Liver (tissue), 9 donors: Measurements from ENCODE around the gene LIPG. TPM values are rescaled to one million over a fixed set of nuclear protein-coding genes. Genes with fewer than 3 reads are reported as not detected.

ENCODE experiments used
- DNase-seq: peaks from one replicate; pipeline ENCODE4 v3.0.0-alpha.2; 2017; ENCODE audit warnings: low spot score
- H3K27ac ChIP-seq, 2 donors: one replicate each; pipeline ENCODE4 v1.7.0; 2013; ENCODE audit warnings: inconsistent platforms in 2 of 2, low read length in 2 of 2, control low read depth in 1 of 2, low read depth in 1 of 2, mild to moderate bottlenecking in 1 of 2
- H3K27me3 ChIP-seq, 4 donors: one replicate each; pipeline versions ENCODE4 v1.6.1 to v1.7.0; 2013; ENCODE audit warnings: low read length in 3 of 4, inconsistent platforms in 1 of 4, mild to moderate bottlenecking in 1 of 4, moderate library complexity in 1 of 4; ENCODE audit not compliant: control insufficient read depth in 4 of 4, insufficient read depth in 4 of 4
- H3K36me3 ChIP-seq, 4 donors: one replicate each; pipeline versions ENCODE4 v1.6.1 to v1.7.0; 2013; ENCODE audit warnings: low read length in 3 of 4, mild to moderate bottlenecking in 3 of 4, low read depth in 1 of 4, moderate library complexity in 1 of 4; ENCODE audit not compliant: control insufficient read depth in 4 of 4, insufficient read depth in 3 of 4
- H3K4me1 ChIP-seq, 4 donors: one replicate each; pipeline versions ENCODE4 v1.6.1 to v1.7.0; 2013; ENCODE audit warnings: low read length in 3 of 4, mild to moderate bottlenecking in 3 of 4, moderate library complexity in 1 of 4; ENCODE audit not compliant: control insufficient read depth in 4 of 4, insufficient read depth in 4 of 4
- H3K4me3 ChIP-seq, 3 donors: one replicate each; pipeline versions ENCODE4 v1.6.1 to v1.7.0; 2013; ENCODE audit warnings: low read length in 3 of 3, control low read depth in 1 of 3, low read depth in 1 of 3, mild to moderate bottlenecking in 1 of 3
- H3K9ac ChIP-seq, 2 donors: one replicate each; pipeline ENCODE4 v1.7.0; 2013; ENCODE audit warnings: low read length in 2 of 2, mild to moderate bottlenecking in 2 of 2, moderate library complexity in 2 of 2, control low read depth in 1 of 2, low read depth in 1 of 2
- H3K9me3 ChIP-seq, 4 donors: one replicate each; pipeline versions ENCODE4 v1.6.1 to v1.7.0; 2013; ENCODE audit warnings: low read length in 3 of 4; ENCODE audit not compliant: control insufficient read depth in 4 of 4
- EGR1 ChIP-seq, 2 donors: IDR thresholded peaks; 2 replicates each; pipeline ENCODE4 v1.6.1; 2016 to 2018; ENCODE audit warnings: antibody characterized with exemption in 2 of 2, low read depth in 2 of 2
- FOXA1 ChIP-seq: IDR thresholded peaks from 2 replicates; pipeline ENCODE4 v1.6.1; 2016; ENCODE audit warnings: antibody characterized with exemption
- FOXA2 ChIP-seq: IDR thresholded peaks from 2 replicates; pipeline ENCODE4 v1.6.1; 2016; ENCODE audit warnings: antibody characterized with exemption
- GABPA ChIP-seq, 2 donors: IDR thresholded peaks in 1 of 2; conservative IDR thresholded peaks in 1 of 2; 2 replicates each; pipeline ENCODE4 v1.6.1; 2016; ENCODE audit warnings: antibody characterized with exemption in 2 of 2, mild to moderate bottlenecking in 1 of 2, moderate library complexity in 1 of 2
- HNF4A ChIP-seq, 2 donors: conservative IDR thresholded peaks; 2 replicates each; pipeline ENCODE4 v1.6.1; 2016; ENCODE audit warnings: antibody characterized with exemption in 2 of 2, mild to moderate bottlenecking in 2 of 2
- HNF4G ChIP-seq: IDR thresholded peaks from 2 replicates; pipeline ENCODE4 v1.6.1; 2016; ENCODE audit warnings: antibody characterized with exemption
- JUND ChIP-seq, 2 donors: IDR thresholded peaks; 2 replicates each; pipeline ENCODE4 v1.6.1; 2016; ENCODE audit warnings: antibody characterized with exemption in 2 of 2
- MAX ChIP-seq: IDR thresholded peaks from 2 replicates; pipeline ENCODE4 v1.6.1; 2016; ENCODE audit warnings: antibody characterized with exemption
- NR2F2 ChIP-seq: IDR thresholded peaks from 2 replicates; pipeline ENCODE4 v1.6.1; 2016; ENCODE audit warnings: antibody characterized with exemption
- RAD21 ChIP-seq, 2 donors: IDR thresholded peaks; 2 replicates each; pipeline ENCODE4 v1.6.1; 2016; ENCODE audit warnings: antibody characterized with exemption in 2 of 2, mild to moderate bottlenecking in 2 of 2
- REST ChIP-seq: IDR thresholded peaks from 2 replicates; pipeline ENCODE4 v1.6.1; 2016; ENCODE audit warnings: antibody characterized with exemption, mild to moderate bottlenecking
- RXRA ChIP-seq, 2 donors: IDR thresholded peaks; 2 replicates each; pipeline ENCODE4 v1.6.1; 2017 to 2018; ENCODE audit warnings: antibody characterized with exemption in 2 of 2, mild to moderate bottlenecking in 1 of 2
- SP1 ChIP-seq: IDR thresholded peaks from 2 replicates; pipeline ENCODE4 v1.6.1; 2018; ENCODE audit warnings: antibody characterized with exemption, mild to moderate bottlenecking
- TAF1 ChIP-seq: conservative IDR thresholded peaks from 2 replicates; pipeline ENCODE4 v1.6.1; 2016; ENCODE audit warnings: antibody characterized with exemption, mild to moderate bottlenecking
- YY1 ChIP-seq: IDR thresholded peaks from 2 replicates; pipeline ENCODE4 v1.6.1; 2016; ENCODE audit warnings: antibody characterized with exemption, mild to moderate bottlenecking
- ZBTB33 ChIP-seq: IDR thresholded peaks from 2 replicates; pipeline ENCODE4 v1.6.1; 2016; ENCODE audit warnings: antibody characterized with exemption
- WGBS: extraction: QIAGEN DNeasy Blood & Tissue Kit; methylation state at CpG from one replicate; pipeline ENCODE4 v1.1.7; 2013; 5-methylcytosine and 5-hydroxymethylcytosine counted together
- polyA plus RNA-seq, 2 donors: library from polyadenylated mRNA; stranded (reverse) in 1 of 2; unstranded in 1 of 2; fragments of 200-250 nt in 1 of 2; fragments of >200 nt in 1 of 2; fragmentation: Nextera tagmentation in 1 of 2; extraction: Ambion mirVana in 1 of 2; gene quantifications; one replicate each; pipeline versions ENCODE4 v1.2.1 to v1.2.3, GENCODE V29; 2013 to 2015
- total RNA-seq, 2 donors: library from RNA; depleted of rRNA; stranded (reverse); fragments of >200 nt; gene quantifications; one replicate each; pipeline ENCODE4 v1.2.3, GENCODE V29; 2014
- TF ChIP-seq, protein P1 (sequence below): fragments of 150-350 bp; IDR thresholded peaks from 2 replicates; pipeline ENCODE4 v1.5.1; 2017; ENCODE audit warnings: improper control_type of control experiment, low read depth, low read length; ENCODE audit not compliant: missing input control
- TF ChIP-seq, protein P2 (sequence below): IDR thresholded peaks from 2 replicates; pipeline ENCODE4 v1.6.1; 2016; ENCODE audit warnings: antibody characterized with exemption
- donor health status: healthy.
- donor health status: healthy.
- donor health status: healthy.
- donor health status: healthy.
- donor health status: healthy.

The LIPG gene
- total and polyA plus RNA-seq, 4 donors: 2.8 to 150 (median 39.7) TPM

DNA sequence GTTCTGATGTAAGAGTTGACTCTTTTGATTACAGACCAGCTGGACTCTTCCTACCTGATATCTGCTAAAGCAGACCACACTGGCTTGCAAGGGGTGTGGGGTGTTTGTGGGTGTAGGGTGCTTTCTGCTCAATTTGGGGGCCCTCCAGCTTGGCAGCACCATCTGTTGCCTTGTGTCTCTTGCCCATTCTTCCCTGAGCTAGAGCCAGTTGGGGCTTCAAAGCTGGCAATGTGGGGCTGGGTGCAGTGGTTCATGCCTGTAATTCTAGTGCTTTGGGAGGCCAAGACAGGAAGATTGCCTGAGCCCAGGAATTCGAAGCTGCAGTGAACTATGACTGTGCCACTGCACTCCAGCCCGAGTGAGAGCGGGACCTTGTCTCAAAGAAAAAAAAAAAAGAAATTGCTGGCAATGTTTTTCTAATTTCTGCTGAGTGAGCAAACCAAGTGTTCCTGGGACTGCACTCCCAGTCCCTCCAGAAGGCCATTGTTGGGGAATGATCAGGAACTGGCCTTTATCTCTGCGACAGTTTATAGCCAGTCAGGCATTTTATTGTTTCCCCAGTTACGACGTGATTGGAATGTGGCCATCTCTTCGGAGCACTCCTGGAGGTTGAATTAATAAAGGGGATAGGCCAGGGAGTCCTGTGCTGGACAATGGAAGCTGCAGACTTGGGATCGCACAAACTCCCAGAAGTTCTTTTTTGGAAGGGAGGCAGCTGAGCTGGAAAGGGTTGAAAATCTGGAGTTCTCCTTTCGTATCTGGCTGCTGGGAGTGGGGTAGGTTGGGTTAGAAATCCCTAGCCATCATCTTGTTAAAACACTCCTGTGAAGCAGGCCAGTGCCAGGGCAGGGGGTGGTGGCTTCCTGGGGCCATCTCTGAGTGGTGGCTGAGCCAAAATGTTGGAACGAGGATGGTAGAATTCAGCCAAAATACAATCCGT lies 57.2 kb downstream of the LIPG start (continued):
- TF ChIP-seq, protein P1, sequence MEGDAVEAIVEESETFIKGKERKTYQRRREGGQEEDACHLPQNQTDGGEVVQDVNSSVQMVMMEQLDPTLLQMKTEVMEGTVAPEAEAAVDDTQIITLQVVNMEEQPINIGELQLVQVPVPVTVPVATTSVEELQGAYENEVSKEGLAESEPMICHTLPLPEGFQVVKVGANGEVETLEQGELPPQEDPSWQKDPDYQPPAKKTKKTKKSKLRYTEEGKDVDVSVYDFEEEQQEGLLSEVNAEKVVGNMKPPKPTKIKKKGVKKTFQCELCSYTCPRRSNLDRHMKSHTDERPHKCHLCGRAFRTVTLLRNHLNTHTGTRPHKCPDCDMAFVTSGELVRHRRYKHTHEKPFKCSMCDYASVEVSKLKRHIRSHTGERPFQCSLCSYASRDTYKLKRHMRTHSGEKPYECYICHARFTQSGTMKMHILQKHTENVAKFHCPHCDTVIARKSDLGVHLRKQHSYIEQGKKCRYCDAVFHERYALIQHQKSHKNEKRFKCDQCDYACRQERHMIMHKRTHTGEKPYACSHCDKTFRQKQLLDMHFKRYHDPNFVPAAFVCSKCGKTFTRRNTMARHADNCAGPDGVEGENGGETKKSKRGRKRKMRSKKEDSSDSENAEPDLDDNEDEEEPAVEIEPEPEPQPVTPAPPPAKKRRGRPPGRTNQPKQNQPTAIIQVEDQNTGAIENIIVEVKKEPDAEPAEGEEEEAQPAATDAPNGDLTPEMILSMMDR: no peak
- no peak for TF ChIP-seq REST

DNA sequence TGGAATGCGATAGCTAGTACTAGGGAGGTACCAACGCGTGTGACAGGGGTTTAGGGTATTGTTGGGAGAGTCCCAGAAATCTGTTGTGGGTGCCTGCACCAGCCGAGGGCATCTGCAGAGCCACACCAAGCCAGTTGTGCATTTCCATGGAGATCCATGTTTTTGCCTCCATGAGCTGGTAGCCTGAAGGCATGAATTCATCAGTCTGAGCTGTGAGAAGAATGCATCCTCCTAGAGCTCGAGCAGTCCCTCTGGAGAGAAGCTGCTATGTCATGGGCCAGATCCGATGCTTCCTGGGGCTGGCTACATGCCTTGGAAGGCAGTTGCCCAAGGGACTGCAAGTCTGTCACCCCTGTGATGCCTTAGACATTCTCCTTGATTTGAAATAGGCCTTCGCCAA lies 57.9 kb downstream of the LIPG start:
- no peak for TF ChIP-seq SP1
- TF ChIP-seq, protein P1: no peak
- no peak for TF ChIP-seq NR2F2
- TF ChIP-seq MAX: no peak
- TF ChIP-seq RXRA (IDR thresholded peaks at IDR 0.05): no peak
- TF ChIP-seq HNF4G: no peak
- no peak for TF ChIP-seq REST
- TF ChIP-seq HNF4A (conservative IDR thresholded peaks at IDR 0.05): no peak
- TF ChIP-seq YY1: no peak
- TF ChIP-seq JUND (IDR thresholded peaks at IDR 0.05): no peak
- no peak for TF ChIP-seq TAF1
- no peak for TF ChIP-seq FOXA1
- TF ChIP-seq FOXA2: no peak
- TF ChIP-seq, protein P2, sequence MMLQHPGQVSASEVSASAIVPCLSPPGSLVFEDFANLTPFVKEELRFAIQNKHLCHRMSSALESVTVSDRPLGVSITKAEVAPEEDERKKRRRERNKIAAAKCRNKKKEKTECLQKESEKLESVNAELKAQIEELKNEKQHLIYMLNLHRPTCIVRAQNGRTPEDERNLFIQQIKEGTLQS: no peak
- no peak for TF ChIP-seq GABPA (IDR thresholded peaks at IDR 0.05 in 1 of 2, conservative IDR thresholded peaks at IDR 0.05 in 1 of 2)
- TF ChIP-seq RAD21 (IDR thresholded peaks at IDR 0.05): no peak
- TF ChIP-seq EGR1 (IDR thresholded peaks at IDR 0.05; ENCODE audit: low read depth in 2 of 2): no peak
- no peak for TF ChIP-seq ZBTB33
- H3K27ac ChIP-seq: no peak overlapping the region
- no peaks in the 10 kb centered on the region for H3K9me3 ChIP-seq
- no peak overlapping the region for H3K4me3 ChIP-seq
- H3K27me3 ChIP-seq: no peaks in the 10 kb centered on the region
- peaks cover 5 to 12% (median 8%) of the 10 kb centered on the region in 4 donors for H3K4me1 ChIP-seq
- H3K36me3 ChIP-seq: no peaks in the 10 kb centered on the region
- no peak for DNase-seq
- WGBS: 96% methylated on average over 7 of the region's 7 CpGs
- no peak overlapping the region for H3K9ac ChIP-seq
